ENCODE results near the gene NFX1.

- peak; percentile 9; the same call in 1 of the 2 replicates for TF ChIP-seq POLR2AphosphoS5 (IDR thresholded peaks at IDR 0.05; ENCODE audit: borderline replicate concordance, low read depth, low read length)
- no peak for TF ChIP-seq EZH2 (IDR thresholded peaks at IDR 0.05)
- no peak for TF ChIP-seq FOXP2 (optimal IDR thresholded peaks at IDR 0.05; ENCODE audit: control extremely low read depth, extremely low read length, insufficient read depth)
Measured at GRCh38 chr9:33264003-33264472, 26.3 kb upstream of the NFX1 start.
